Neutrophil (primary cell): Measurements from ENCODE around the gene MVD.
A peak's percentile ranks its signal among the peaks of the same experiment; 100 is the strongest.

ENCODE experiments used
- H3K27ac ChIP-seq: fragments of 200-600 bp; sonication (generic); 2 replicates; pipeline ENCODE4 v1.5.1; 2016; ENCODE audit warnings: mild to moderate bottlenecking, moderate library complexity
- H3K27me3 ChIP-seq: fragments of 200-600 bp; sonication (generic); 2 replicates; pipeline ENCODE4 v1.6.0; 2016; ENCODE audit warnings: mild to moderate bottlenecking
- H3K36me3 ChIP-seq: fragments of 200-600 bp; sonication (generic); 2 replicates; pipeline ENCODE4 v1.5.1; 2017
- H3K4me1 ChIP-seq, 2 experiments: fragments of 200-600 bp in 1 of 2; sonication (generic) in 1 of 2; 1 replicate in 1 of 2; 2 replicates in 1 of 2; pipeline versions ENCODE4 v1.5.1 to v1.6.1; 2013 to 2016; ENCODE audit warnings: low read depth in 1 of 2, low read length in 1 of 2, mild to moderate bottlenecking in 1 of 2, moderate library complexity in 1 of 2; ENCODE audit not compliant: control insufficient read depth in 1 of 2, insufficient read depth in 1 of 2
- H3K4me3 ChIP-seq, 2 experiments: fragments of 200-600 bp in 1 of 2; sonication (generic) in 1 of 2; 1 replicate in 1 of 2; 2 replicates in 1 of 2; pipeline ENCODE4 v1.5.1; 2013 to 2016; ENCODE audit warnings: low read depth in 1 of 2, low read length in 1 of 2, mild to moderate bottlenecking in 1 of 2, moderate library complexity in 1 of 2
- H3K9me3 ChIP-seq: fragments of 200-600 bp; sonication (generic); 2 replicates; pipeline ENCODE4 v1.5.1; 2016
- TF ChIP-seq, protein P1 (sequence below): fragments of 200-600 bp; sonication (generic); IDR thresholded peaks from 2 replicates; pipeline ENCODE4 v1.5.1; 2016; ENCODE audit warnings: antibody characterized with exemption

MVD gene

GRCh38 chr16:88706229-88706964 is 43.5 kb upstream of the MVD start, which contains the start of the genes CTU2 and RNF166:
Gene CTU2 (plus strand): TSS chr16:88706503. CDS start chr16:88706531, 28 bp downstream.
Gene RNF166 (minus strand): TSS chr16:88706408. CDS start chr16:88706325, 83 bp downstream.
- H3K4me1 ChIP-seq, result peaks cover 50 to 51% of the 10 kb centered on the region in 2 experiments
- TF ChIP-seq, protein P1, sequence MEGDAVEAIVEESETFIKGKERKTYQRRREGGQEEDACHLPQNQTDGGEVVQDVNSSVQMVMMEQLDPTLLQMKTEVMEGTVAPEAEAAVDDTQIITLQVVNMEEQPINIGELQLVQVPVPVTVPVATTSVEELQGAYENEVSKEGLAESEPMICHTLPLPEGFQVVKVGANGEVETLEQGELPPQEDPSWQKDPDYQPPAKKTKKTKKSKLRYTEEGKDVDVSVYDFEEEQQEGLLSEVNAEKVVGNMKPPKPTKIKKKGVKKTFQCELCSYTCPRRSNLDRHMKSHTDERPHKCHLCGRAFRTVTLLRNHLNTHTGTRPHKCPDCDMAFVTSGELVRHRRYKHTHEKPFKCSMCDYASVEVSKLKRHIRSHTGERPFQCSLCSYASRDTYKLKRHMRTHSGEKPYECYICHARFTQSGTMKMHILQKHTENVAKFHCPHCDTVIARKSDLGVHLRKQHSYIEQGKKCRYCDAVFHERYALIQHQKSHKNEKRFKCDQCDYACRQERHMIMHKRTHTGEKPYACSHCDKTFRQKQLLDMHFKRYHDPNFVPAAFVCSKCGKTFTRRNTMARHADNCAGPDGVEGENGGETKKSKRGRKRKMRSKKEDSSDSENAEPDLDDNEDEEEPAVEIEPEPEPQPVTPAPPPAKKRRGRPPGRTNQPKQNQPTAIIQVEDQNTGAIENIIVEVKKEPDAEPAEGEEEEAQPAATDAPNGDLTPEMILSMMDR, result peak; percentile 38

GRCh38 chr16:88705801-88706228 is 42.9 kb upstream of the MVD start:
- Histone ChIP-seq H3K4me3 (peak overlapping the region; percentile 91 to 99), H3K27ac (peak overlapping the region; percentile 100), H3K27me3 (no peaks in the 10 kb centered on the region), H3K9me3 (no peaks in the 10 kb centered on the region), H3K36me3 (peaks cover 7% of the 10 kb centered on the region), H3K4me1 (peaks cover 54 to 55% of the 10 kb centered on the region in 2 experiments)
- TF ChIP-seq, protein P1, result no peak

More at GRCh38 chr16:88706229-88706964, 43.5 kb upstream of the MVD start, which contains the start of the genes CTU2 and RNF166:
- no peaks in the 10 kb centered on the region for H3K27me3 ChIP-seq
- peaks cover 7% of the 10 kb centered on the region for H3K36me3 ChIP-seq
- H3K9me3 ChIP-seq, result no peaks in the 10 kb centered on the region
- peak within 1 kb of the TSS; percentile 91 to 99 for H3K4me3 ChIP-seq
- H3K27ac ChIP-seq, result peak within 1 kb of the TSS; percentile 100

DNA sequence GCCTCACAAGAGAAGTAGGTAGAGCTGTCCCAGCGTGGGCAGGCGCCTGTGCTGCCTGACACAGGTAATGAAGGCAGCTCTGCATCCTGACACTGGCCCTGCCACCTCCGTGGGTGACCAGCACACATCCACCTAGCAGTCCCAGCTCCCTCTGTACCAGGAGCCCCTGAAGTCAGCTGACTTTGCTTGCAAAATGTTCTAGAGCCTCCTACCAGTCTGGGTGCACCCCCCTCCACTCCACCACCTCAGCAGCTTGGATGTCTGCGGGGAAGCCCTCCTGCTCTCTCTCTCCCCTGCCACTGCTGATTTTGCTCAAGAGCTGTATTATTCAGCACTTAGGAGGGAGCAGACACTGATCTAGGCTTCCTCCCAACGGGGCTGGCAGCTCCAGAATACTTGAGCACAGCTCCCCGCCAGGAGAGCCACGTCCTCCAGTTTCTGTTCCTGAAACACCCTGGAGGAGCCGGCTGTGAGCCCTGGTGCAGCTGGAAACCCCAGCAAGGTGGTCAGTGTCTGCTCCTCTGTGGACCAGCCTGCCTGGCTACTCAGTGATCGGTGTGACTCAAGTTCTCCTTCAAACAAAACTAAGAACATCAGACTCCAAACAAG is 42.3 kb upstream of the MVD start:
- Histone ChIP-seq H3K27ac (peak overlapping the region; percentile 100), H3K4me1 (peaks cover 60 to 61% of the 10 kb centered on the region in 2 experiments), H3K4me3 (peak overlapping the region; percentile 91 to 99), H3K36me3 (peaks cover 11% of the 10 kb centered on the region), H3K9me3 (no peaks in the 10 kb centered on the region), H3K27me3 (no peaks in the 10 kb centered on the region)
- TF ChIP-seq, protein P1, result no peak

- H3K36me3 ChIP-seq, result peaks cover 26% of the 10 kb centered on the region
- no peaks in the 10 kb centered on the region for H3K9me3 ChIP-seq
- peak overlapping the region; percentile 100 for H3K27ac ChIP-seq
- H3K27me3 ChIP-seq, result no peaks in the 10 kb centered on the region
- H3K4me1 ChIP-seq, result peaks cover 75 to 76% of the 10 kb centered on the region in 2 experiments
- H3K4me3 ChIP-seq, result peak overlapping the region; percentile 91 to 99
- TF ChIP-seq, protein P1, result no peak
Observed at GRCh38 chr16:88703486-88704309, 40.8 kb upstream of the MVD start.
